ENCODE measurements around the gene GPC6.

Gene GPC6

GRCh38 chr13:94009701-94010100 is 783.1 kb downstream of the GPC6 start:
- DNase-seq = no peak

GRCh38 chr13:94014461-94014860 is 787.9 kb downstream of the GPC6 start:
- no peak for DNase-seq

- no peak for DNase-seq
These were observed 793.8 kb downstream of the GPC6 start for GRCh38 chr13:94020426-94020825.

- no peak for DNase-seq
These were observed 794.2 kb downstream of the GPC6 start for GRCh38 chr13:94020833-94021232.

- no peak for DNase-seq
These were observed 801.6 kb downstream of the GPC6 start for GRCh38 chr13:94028234-94028633.

- no peak for DNase-seq
These were observed 802.0 kb downstream of the GPC6 start for GRCh38 chr13:94028650-94029049.

- no peak for DNase-seq
These were observed 804.0 kb downstream of the GPC6 start for GRCh38 chr13:94030415-94031119.

- DNase-seq = no peak
These were observed 805.0 kb downstream of the GPC6 start for GRCh38 chr13:94031609-94032008.

- no peak for DNase-seq
These were observed 806.5 kb downstream of the GPC6 start for GRCh38 chr13:94033098-94033497.

- no peak for DNase-seq
These were observed 807.4 kb downstream of the GPC6 start for GRCh38 chr13:94033830-94034642.

GRCh38 chr13:94050039-94050438 is 823.4 kb downstream of the GPC6 start:
- DNase-seq = no peak

- no peak for DNase-seq
These were observed 824.1 kb downstream of the GPC6 start for GRCh38 chr13:94050686-94051085.

- DNase-seq = no peak
These were observed 827.5 kb downstream of the GPC6 start for GRCh38 chr13:94053986-94054593.

GRCh38 chr13:94056362-94056990 is 829.9 kb downstream of the GPC6 start:
- DNase-seq = no peak

GRCh38 chr13:94057618-94058186 is 831.1 kb downstream of the GPC6 start:
- DNase-seq = no peak

GRCh38 chr13:94058821-94059360 is 832.3 kb downstream of the GPC6 start:
- DNase-seq = no peak

- no peak for DNase-seq
These were observed 834.7 kb downstream of the GPC6 start for GRCh38 chr13:94061301-94061700.

GRCh38 chr13:94063096-94063495 is 836.5 kb downstream of the GPC6 start:
- DNase-seq = no peak

- no peak for DNase-seq
These were observed 837.2 kb downstream of the GPC6 start for GRCh38 chr13:94063848-94064247.

- no peak for DNase-seq
These were observed 839.1 kb downstream of the GPC6 start for GRCh38 chr13:94065741-94066140.

- no peak for DNase-seq
These were observed 846.6 kb downstream of the GPC6 start for GRCh38 chr13:94073007-94073744.

GRCh38 chr13:94079876-94080275 is 853.3 kb downstream of the GPC6 start:
- no peak for DNase-seq
